Stimulated activated CD8-positive, alpha-beta memory T cell treated with anti-CD3 and anti-CD28 coated beads, Interleukin-7, amount 100 ng/mL, for 1 hour (primary cell): Measurements from ENCODE around the gene ERBB4.
"Not testable (repeated sequence)": the region's sequence is repeated elsewhere in the genome, so short reads cannot be mapped to it uniquely, and the experiment has no call there.

Source experiments
- DNase-seq, 2 donors: peaks; one replicate each; pipeline ENCODE4 v3.0.0-alpha.2; 2020; ENCODE audit warnings: low read depth in 2 of 2

Gene ERBB4

GRCh38 chr2:212147921-212148513 is 390.6 kb downstream of the ERBB4 start:
- no peak for DNase-seq

GRCh38 chr2:212146416-212146815 is 392.2 kb downstream of the ERBB4 start:
- DNase-seq, result no peak

DNA sequence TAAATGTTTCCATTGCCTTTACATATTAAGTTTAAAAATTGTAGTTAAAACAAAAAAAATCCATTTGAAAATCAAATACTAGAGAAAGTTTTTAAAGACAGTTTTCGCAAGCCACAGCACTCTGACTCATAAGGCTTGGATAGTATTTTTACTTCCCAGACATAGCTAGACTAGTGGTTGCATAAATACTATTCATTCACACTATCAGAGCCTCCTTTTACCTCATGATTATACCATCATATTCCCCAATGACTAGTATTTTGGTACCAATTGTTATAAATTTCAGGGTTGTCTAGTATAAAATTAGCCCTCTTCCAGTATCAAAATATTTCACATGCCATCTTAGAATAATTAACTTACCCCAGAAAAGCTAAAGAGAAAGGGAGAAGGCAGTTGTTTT is 393.5 kb downstream of the ERBB4 start:
- DNase-seq, result no peak

DNA sequence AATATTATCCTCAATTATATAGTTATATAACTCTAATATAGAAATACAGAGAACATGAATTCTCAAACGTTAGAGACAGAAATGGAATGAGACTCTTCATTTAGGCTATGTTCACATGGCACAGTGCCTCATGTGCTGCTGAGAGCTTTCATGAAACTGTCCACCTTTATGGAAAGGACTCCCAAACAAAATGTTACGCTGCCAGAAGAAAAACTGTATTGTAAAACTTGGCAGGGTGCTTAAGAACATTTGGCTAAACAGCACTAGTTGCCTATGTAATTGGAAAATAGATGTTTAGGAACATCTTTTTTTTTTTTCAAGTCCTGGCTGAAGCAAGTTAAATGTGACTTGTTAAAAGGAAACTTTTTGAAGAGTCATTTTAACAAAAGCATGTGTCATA is 396.0 kb downstream of the ERBB4 start:
- no peak for DNase-seq

- no peak for DNase-seq
Observed at GRCh38 chr2:212141499-212141898, 397.1 kb downstream of the ERBB4 start.

- no peak for DNase-seq
Observed at GRCh38 chr2:212136216-212136795, 402.3 kb downstream of the ERBB4 start.

GRCh38 chr2:212135739-212136138 is 402.9 kb downstream of the ERBB4 start:
- no peak for DNase-seq

DNA sequence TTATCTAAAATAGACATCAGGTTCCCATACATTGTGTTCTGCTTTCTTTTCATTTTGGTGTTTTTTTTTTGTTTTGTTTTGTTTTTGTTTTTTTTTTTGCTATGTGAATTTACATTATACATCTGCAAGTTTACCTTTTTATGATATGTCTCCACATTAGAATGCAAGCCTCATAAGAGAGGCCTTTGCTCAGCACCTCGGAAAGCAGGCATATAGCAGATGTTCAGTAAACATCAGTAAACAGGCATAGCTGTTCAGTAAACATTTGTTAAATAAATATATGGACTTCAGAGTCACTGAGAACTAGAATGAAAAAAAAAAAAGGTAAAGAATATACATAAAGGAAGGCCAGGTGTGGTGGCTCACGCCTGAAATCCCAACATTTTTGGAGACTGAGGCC is 405.3 kb downstream of the ERBB4 start:
- DNase-seq, result no peak

DNA sequence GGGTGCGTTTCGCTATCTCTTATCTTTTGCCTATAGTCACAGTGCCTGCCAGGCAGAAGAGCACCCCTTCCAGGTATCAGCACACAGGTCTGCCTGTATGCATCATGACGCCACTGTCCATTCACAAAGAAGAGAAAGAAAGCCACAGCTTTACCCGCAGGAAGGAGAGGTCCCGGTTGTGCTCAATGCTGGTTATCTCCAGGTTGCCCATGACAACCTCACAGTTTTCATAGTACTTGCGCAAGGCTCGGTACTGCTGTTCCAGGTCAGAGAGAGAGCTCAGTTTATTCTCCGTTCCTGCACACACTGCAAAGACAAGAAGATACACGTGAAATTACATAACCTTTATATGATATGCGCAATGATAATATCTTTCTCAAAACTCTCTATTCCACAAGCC is 414.0 kb downstream of the ERBB4 start:
- DNase-seq, result no peak

GRCh38 chr2:212119591-212119990 is 419.0 kb downstream of the ERBB4 start:
- DNase-seq, result no peak

DNA sequence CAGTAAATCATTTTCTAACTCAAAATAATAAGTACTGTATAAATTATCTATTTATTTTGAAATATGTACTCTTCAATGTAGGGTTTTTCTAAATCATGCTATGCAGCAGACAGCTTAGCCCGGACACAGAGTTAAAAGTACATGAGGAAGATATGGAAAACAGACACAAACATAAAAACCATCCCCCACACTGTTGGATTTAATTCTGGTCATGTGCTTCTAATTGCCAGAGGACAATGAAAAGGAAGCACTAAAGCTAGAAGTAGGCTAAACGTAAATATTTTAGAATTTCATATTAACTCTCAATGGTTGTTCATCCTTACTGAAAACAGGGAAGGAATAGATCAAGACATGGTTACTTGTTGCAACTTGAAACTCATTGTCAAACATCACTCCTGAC is 420.7 kb downstream of the ERBB4 start:
- DNase-seq, result no peak

DNA sequence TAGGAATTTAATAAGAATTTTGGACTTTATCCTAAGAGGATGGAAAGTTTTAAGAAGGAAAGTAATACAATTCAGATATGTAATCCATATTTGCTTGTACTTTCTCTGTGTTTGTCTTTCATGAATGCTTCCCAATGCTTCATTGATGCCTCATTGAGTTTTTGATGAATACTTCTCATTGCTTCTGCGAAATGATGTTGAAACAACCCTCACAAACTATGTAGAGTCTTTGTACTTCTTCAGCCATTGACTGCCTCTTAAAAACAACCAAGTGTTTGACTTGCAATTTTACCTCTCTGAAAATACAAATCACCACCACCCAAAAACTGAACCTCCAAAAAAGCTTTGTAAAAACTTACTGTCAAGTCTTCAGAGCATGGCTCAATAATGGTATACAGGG is 424.1 kb downstream of the ERBB4 start:
- DNase-seq, result no peak

- no peak for DNase-seq
Observed at GRCh38 chr2:212112401-212112800, 426.2 kb downstream of the ERBB4 start.

GRCh38 chr2:212109792-212110680 is 428.6 kb downstream of the ERBB4 start:
- DNase-seq, result no peak

DNA sequence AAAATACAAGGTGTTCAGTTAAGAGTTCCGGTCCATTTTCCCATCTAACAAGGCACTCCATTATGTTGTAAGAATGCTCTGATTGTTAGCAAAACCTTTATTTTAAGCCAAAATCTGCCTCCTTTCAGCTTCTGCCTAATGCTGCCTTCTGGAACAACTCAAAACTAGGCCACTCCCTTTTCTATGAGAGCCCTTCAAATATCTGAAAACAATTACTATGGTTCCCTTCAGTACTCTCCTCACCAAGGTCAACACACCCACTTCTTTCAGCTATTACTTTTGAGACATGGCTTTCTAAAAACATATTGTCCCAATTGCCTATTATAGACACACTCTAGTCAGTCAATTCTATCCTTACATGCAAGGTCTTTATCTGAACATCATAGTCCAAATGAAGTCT is 429.4 kb downstream of the ERBB4 start:
- no peak for DNase-seq

DNA sequence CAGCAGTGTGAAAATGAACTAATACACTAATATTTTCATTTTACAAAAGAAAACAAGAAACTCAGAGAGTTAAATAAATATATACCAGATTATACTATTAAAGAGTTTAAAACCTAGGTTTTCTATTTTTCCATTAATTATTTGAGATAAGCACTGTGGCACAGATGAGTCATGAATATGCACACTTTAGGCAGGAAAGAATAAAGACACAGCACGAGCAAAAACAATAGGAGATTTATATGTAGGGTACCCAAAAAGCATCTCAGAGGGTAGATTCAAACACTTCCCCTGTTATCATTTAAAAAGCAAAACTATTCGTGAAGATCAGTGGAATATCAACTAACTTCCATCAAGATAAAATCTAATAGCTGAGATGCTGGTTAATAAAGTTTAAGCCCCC is 430.6 kb downstream of the ERBB4 start:
- DNase-seq, result no peak

DNA sequence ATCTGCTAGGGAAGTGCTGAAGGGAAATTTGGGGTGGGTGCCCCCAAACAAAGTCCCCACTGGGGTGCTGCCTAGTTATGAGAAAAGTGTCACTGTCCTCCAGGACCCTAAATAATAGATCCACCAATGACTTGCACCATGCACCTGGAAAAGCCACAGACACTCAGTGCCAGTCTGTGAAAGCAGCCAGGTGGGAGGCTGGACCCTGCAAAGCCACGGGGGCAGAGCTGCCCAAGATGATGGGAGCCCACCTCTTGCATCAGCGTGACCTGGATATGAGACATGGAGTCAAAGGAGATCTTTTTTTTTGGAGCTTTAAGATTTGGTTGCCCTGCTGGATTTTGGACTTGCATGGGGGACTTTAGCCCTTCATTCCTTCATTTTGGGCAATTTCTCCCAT is 431.6 kb downstream of the ERBB4 start:
- DNase-seq, result no peak

DNA sequence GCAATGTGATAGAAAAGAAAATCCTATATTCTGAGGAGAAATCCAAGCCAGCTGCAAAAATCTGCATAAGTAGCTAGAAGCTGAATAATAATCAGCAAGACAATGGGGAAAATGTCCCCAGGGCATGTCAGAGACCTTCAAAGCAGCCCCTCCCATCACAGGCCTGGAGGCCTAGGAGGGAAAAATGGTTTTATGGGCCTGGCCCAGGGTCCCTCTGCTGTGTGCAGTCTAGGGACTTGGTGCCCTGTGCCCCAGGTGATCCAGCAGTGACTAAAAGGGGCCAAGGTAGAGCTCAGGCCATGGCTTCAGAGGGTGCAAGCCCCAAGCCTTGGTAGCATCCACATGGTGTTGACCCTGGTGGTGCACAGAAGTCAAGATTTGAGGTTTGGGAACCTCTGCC is 432.1 kb downstream of the ERBB4 start:
- DNase-seq, result not testable (repeated sequence)

DNA sequence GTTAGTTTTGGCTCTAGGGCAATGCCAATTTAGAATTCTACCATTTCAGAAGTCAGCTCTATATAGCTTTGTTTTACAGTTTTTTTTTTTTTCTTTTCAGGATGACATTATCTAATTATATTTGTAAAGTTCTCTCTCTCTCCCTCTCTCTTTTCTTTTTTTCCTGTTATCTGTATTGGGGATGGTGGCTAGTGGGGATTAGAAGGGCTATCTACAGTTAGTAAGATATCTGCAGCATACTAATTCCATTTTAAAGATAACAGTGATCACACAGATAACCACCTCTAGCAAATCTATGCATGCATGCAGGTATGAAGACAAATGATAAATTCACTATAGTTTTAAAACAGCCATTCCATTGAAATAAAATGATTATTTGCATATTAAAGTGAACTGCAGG is 438.9 kb downstream of the ERBB4 start:
- no peak for DNase-seq

DNA sequence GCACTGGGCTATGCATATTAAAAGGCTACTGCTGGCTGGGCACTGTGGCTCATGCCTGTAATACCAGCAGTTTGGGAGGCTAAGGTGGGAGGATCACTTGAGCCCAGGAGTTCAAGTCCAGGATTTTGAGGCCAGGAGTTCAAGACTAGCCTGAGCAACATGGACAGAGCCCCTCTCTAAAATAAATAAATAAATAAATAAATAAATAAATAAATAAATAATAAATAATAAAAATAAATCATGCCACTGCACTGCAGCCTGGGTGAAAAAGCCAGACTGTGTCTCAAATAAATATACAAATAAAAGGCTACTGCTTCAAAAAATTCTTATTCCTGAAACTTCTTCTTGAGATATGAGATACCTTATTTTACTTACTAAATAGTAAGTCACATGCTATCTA is 439.6 kb downstream of the ERBB4 start:
- no peak for DNase-seq

DNA sequence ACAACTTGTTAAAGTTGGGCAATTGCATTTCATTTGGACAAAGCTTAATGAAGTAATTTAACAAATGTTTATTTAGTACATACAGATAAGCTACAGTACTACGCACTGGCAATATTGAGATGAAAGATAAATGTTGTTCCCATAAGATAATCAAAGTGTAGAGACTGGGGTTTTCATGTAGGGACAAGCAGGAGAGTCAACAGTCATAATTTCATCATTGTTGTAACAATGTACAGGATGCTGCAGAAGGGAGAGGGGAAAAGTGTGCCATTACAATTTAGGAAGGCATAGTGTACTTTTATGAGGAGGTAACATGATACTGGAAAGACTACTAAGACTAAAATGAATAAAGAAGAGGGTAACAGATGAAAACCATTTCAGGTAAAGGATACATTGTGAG is 441.6 kb downstream of the ERBB4 start:
- DNase-seq, result no peak

DNA sequence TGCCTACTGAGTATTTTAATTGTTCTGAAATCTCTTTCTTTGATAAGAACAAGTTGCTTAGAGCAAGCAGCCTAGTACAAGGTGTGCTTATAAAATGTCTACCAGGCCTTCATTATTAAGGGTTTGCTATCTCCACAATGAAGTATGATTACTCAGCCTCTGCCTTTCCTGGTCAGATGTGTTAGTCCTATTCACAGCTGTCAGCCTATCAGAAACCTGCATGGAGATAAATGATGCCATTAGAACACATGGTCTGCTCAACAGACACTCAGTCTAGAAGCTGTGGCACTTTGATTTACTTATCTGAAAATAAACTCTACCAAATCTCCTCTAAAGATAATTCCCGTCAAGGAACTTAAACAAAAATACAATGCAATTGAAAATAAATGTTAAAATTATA is 448.7 kb downstream of the ERBB4 start:
- DNase-seq, result no peak

DNA sequence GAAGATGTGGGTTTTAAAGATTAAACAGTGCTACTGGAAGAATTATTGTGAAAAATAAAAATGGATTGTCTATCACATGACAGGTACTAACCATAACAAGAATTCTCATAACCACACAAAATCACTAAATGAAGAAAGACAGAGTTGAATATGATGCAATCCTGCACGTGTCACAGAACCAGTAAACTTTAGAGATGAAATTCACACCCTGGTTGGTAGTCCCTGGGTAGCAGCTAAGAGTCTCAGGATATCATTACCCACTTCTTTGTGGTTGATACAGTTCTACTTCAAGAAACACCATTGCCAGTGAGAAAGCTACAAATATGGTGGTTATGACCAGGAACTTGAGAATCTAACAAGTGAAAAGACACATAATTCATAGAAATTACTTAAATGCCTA is 450.2 kb downstream of the ERBB4 start:
- DNase-seq, result no peak
